ENCODE data around the gene SHISA5. TPM values are rescaled to one million over a fixed set of nuclear protein-coding genes. Genes with fewer than 3 reads are reported as not detected.
"Not testable (repeated sequence)": the region's sequence is repeated elsewhere in the genome, so short reads cannot be mapped to it uniquely, and the experiment has no call there.

Gene SHISA5
- total RNA-seq, 1 experiment from 2014 or later = 195 TPM

DNA sequence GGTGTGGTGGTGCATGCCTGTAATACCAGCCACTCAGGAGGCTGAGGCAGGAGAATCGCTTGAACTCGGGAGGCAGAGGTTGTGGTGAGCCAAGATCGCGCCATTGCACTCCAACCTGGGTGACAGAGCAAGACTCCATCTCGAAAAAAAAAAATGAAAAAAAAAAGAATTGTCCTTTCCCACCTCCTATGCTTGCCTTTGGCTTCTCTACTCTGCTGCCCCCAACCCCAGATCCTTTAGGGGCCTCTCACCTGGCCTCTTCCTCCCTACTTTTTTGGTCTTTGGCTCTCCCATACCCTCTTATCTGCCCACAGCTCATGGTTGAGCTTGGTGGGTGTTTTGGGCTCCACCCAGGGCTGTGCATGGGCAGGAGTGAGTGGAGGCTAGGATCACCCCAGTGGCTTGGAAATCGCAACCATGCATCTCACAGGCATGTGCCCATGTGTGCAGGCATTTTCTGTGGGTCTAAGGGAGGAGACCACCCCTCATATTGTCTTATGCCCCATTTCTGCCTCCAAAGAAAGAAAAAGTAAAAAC is 2.1 kb upstream of the SHISA5 start:
- no peaks in the 10 kb centered on the region for H3K36me3 ChIP-seq (replicated peaks; ENCODE audit: control insufficient read depth, insufficient read depth, low read length)
- H3K27me3 ChIP-seq (ENCODE audit: control insufficient read depth, insufficient read depth, low read length) = peaks cover 2% of the 10 kb centered on the region; the same call in 1 of the 2 replicates
- H3K4me3 ChIP-seq (ENCODE audit: insufficient read depth, low read depth, low read length) = no peak overlapping the region
- no peak for DNase-seq

DNA sequence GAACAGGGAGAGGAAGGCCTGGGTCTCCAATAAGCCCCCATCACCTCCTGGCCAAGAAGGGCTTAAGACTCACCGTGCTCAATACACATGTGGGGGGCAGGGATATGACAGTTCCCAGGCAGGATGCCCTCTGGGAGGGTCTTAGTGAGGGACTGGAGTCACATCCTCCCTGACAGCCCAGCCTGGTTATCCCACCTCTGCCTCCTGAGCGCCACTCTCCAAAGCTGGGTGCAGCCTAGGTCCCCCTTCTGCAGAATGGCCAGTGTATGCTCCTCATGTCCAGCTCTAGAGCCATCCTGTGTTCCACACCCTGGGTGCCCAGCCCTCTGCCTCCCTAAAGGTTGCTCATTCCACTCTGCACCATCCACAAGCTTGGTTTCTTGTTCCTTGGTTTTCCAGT is 1.2 kb upstream of the SHISA5 start:
- Histone ChIP-seq H3K27me3 (ENCODE audit: control insufficient read depth, insufficient read depth, low read length) (peaks cover 2% of the 10 kb centered on the region; the same call in 1 of the 2 replicates), H3K4me3 (ENCODE audit: insufficient read depth, low read depth, low read length) (no peak overlapping the region), H3K36me3 (replicated peaks; ENCODE audit: control insufficient read depth, insufficient read depth, low read length) (no peaks in the 10 kb centered on the region)
- DNase-seq = no peak

DNA sequence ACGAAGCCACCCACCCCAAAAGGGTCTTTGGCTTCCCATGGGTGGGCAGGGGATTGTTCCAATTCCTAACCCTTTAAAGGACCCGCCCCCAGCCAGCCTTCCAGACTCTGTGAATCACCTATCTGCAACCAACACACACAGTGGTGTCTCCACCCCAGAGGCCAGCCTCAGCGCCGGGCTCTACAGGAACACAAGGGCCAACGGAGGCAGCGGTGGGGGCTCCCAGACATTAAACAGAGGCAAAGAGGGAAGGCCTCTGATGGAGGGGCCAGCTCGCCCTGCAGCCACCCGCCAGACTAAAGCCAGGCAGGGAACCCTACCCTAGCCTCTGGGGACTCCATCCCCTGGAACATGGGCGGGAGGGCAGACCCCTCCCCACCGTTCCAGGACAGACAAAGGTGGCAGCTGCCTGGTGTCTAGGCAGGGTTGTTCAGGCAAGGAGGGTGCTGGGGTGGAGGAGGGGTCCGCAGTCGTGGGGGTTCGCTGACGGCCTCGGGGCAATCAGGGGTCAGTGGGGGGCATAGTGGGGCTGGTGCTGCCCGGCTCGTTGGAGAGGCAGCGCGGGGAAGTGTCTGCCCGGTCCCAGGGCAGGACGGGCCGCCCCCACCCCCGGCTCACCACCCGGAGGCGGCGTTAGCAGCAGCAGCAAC is 448 bp downstream of the SHISA5 start:
- peak; percentile 74 for DNase-seq
- no peaks in the 10 kb centered on the region for H3K36me3 ChIP-seq (replicated peaks; ENCODE audit: control insufficient read depth, insufficient read depth, low read length)

DNA sequence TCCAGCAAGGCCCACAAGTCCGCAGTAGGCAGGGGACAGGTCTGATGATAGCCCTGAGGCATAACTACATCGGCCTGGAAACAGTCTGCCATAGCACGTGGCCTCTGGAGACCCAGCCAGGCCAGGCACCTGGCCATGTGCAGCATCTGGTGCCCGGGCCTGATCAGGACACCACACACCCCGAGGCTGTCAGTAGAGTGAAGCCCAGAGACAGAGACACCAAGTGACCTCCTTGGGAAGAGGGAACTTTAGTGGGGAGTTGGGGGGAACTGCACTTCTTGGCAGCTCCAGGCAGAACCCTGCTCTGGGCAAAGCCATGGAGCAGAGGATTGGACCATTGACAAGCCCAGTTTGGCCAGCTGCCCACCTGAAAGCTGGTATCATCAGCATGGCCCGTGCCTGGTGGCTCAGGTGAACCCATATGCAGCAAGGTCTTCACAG is 1.2 kb downstream of the SHISA5 start:
- DNase-seq = no peak
- Histone ChIP-seq H3K4me3 (ENCODE audit: insufficient read depth, low read depth, low read length) (no peak overlapping the region), H3K27me3 (ENCODE audit: control insufficient read depth, insufficient read depth, low read length) (peaks cover 2% of the 10 kb centered on the region; the same call in 1 of the 2 replicates), H3K36me3 (replicated peaks; ENCODE audit: control insufficient read depth, insufficient read depth, low read length) (no peaks in the 10 kb centered on the region; the same call in 1 of the 2 replicates)

More for the DNA sequence above, 448 bp downstream of the SHISA5 start:
- Histone ChIP-seq H3K27me3 (ENCODE audit: control insufficient read depth, insufficient read depth, low read length) (peaks cover 2% of the 10 kb centered on the region; the same call in 1 of the 2 replicates), H3K4me3 (ENCODE audit: insufficient read depth, low read depth, low read length) (peak overlapping the region; percentile 71)

DNA sequence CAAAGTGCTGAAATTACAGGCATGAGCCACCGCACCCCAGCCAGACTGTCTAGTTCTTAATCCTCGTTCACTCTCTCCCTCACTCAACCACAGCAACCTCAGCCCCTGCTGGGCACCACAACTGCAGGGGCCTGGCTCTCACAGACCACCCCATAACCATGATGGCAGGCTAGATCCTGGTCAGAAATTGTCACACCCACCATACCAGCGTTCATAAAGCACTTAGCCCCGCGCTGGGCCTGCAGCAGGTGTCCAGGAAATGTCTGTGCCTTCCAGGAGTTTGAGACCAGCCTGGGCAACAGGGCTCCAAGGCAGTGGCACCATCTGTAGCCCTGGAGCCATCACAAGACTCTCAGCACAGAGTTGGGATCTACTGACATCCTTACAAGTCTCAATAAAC is 1.9 kb downstream of the SHISA5 start:
- Histone ChIP-seq H3K4me3 (ENCODE audit: insufficient read depth, low read depth, low read length) (no peak overlapping the region), H3K36me3 (replicated peaks; ENCODE audit: control insufficient read depth, insufficient read depth, low read length) (no peaks in the 10 kb centered on the region; the same call in 1 of the 2 replicates), H3K27me3 (ENCODE audit: control insufficient read depth, insufficient read depth, low read length) (peaks cover 2% of the 10 kb centered on the region; the same call in 1 of the 2 replicates)
- no peak for DNase-seq

DNA sequence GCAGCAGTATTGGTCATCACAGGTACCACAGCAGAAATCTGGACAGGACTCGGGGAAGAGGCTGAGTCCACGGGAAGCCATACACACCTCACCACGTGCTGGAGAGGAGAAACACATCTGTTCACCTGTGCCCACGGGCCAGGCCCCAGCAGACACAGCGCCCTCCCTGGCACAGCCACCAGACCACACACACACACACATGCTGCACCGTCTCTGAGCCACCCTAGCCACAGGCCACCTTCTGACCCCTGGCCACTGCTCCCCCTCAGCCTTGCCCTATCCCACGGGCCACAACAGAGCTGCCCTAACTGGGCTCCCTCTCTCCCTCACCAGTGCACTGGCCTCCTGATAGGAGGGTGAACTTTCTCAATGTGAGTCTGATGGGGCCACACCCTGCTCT is 2.8 kb downstream of the SHISA5 start:
- Histone ChIP-seq H3K4me3 (ENCODE audit: insufficient read depth, low read depth, low read length) (no peak overlapping the region), H3K36me3 (replicated peaks; ENCODE audit: control insufficient read depth, insufficient read depth, low read length) (no peaks in the 10 kb centered on the region; the same call in 1 of the 2 replicates), H3K27me3 (ENCODE audit: control insufficient read depth, insufficient read depth, low read length) (peaks cover 2% of the 10 kb centered on the region; the same call in 1 of the 2 replicates)
- DNase-seq = no peak

DNA sequence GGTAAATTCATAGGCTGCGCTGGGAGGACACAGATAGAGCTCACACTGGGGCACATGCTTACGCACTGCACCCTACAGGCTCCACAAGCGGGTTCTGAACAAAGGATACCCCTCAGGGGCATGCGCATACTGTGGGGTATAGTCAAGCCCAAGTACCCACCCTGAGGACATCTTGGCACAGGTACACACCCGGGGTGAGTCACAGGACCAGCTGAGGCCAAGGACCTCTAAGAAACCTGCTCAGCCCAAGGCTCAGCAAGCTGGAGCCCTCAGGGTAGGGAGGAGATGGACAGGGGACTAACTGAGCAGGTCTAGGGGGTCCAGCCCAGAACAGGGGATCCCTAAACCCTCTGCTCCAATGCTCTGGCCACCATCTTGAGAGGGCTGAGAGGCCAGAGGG is 3.3 kb downstream of the SHISA5 start:
- Histone ChIP-seq H3K4me3 (ENCODE audit: insufficient read depth, low read depth, low read length) (no peak overlapping the region), H3K36me3 (replicated peaks; ENCODE audit: control insufficient read depth, insufficient read depth, low read length) (no peaks in the 10 kb centered on the region; the same call in 1 of the 2 replicates), H3K27me3 (ENCODE audit: control insufficient read depth, insufficient read depth, low read length) (peaks cover 2% of the 10 kb centered on the region; the same call in 1 of the 2 replicates)
- no peak for DNase-seq

DNA sequence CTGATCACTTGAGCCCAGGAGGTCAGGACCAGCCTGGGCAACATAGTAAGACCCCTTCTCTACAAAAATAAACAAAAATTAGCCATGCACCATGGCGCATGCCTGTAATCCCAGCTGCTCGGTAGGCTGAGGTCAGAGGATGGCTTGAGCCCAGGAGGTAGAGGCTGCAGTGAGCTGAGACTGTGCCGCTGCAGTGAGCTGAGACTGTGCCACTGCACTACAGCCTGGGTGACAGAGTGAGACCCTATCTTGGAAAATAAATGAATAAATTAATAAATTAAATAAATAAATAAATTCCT is 10.8 kb downstream of the SHISA5 start:
- Histone ChIP-seq H3K36me3 (replicated peaks; ENCODE audit: control insufficient read depth, insufficient read depth, low read length) (no peaks in the 10 kb centered on the region; the same call in 1 of the 2 replicates), H3K4me3 (ENCODE audit: insufficient read depth, low read depth, low read length) (no peak overlapping the region), H3K27me3 (ENCODE audit: control insufficient read depth, insufficient read depth, low read length) (no peaks in the 10 kb centered on the region)
- DNase-seq = no peak

DNA sequence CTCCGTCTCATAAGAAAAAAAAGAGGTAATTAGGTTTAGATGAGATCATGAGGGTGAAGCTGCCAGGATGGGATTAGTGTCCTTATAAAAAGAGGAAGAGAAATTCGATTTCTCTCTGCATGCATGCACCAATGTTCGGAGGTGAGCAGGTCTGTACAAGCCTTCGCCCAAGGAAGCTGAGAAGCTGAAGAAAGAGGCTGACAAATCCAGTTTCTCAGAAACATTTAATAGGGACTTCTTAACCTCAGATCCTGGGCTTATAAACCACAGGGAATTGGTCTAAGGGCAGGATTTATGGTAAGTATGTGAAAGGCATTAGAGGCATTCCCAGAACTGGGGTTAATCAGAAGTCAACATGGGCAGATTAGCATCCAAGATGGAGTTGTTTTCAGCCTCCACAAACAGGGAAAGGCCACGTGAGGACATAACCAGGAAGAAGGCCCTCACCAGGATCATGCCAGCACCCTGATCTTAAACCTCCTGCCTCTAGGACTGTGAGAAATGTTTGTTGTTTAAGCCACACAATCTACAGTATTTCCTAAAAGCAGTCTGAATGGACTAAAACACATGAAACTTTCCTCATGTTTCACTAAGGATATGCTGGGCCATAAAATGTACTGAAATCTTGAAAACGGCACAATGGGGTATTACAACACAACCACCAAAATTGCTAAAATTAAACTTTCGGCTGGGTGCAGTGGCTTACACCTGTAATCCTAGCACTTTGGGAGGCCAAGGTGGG is 11.3 kb downstream of the SHISA5 start:
- no peaks in the 10 kb centered on the region for H3K27me3 ChIP-seq (ENCODE audit: control insufficient read depth, insufficient read depth, low read length)
- no peak for DNase-seq
- H3K4me3 ChIP-seq (ENCODE audit: insufficient read depth, low read depth, low read length) = no peak overlapping the region
- no peaks in the 10 kb centered on the region for H3K36me3 ChIP-seq (replicated peaks; ENCODE audit: control insufficient read depth, insufficient read depth, low read length)

DNA sequence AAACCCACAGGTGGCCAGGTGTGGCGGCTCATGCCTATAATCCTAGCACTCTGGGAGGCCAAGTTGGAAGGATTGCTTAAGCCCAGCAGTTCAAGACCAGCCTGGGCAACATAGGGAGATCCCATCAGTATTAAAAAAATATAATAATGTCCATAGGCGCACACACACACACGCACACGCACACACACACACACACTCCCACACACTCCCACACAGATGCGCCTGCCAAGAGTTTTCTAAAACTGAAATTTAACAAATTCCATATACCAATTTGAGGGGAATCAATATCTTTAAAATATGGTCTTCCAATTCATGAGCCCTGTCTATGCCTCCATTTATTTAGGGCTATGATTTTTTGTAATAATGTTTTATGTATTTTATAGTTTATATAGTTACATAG is 17.0 kb downstream of the SHISA5 start:
- DNase-seq = no peak
- no peak overlapping the region for H3K4me3 ChIP-seq (ENCODE audit: insufficient read depth, low read depth, low read length)
- H3K36me3 ChIP-seq (replicated peaks; ENCODE audit: control insufficient read depth, insufficient read depth, low read length) = no peaks in the 10 kb centered on the region; the same call in 1 of the 2 replicates
- H3K27me3 ChIP-seq (ENCODE audit: control insufficient read depth, insufficient read depth, low read length) = no peaks in the 10 kb centered on the region

DNA sequence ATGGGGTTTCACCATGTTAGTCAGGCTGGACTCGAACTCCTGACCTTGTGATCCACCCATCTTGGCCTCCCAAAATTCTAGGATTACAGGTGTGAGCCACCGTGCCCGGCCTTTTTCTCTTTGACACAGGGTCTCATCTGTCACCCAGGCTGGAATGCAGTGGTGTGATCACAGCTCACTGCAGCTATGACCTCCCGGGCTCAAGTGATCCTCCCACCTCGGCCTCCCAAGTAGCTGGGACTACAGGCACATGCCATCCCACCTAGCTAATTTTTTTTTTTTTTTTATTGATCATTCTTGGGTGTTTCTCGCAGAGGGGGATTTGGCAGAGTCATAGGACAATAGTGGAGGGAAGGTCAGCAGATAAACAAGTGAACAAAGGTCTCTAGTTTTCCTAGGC is 21.2 kb downstream of the SHISA5 start:
- not testable (repeated sequence) for H3K4me3 ChIP-seq (ENCODE audit: insufficient read depth, low read depth, low read length); H3K27me3 ChIP-seq (ENCODE audit: control insufficient read depth, insufficient read depth, low read length); H3K36me3 ChIP-seq (replicated peaks; ENCODE audit: control insufficient read depth, insufficient read depth, low read length); DNase-seq

DNA sequence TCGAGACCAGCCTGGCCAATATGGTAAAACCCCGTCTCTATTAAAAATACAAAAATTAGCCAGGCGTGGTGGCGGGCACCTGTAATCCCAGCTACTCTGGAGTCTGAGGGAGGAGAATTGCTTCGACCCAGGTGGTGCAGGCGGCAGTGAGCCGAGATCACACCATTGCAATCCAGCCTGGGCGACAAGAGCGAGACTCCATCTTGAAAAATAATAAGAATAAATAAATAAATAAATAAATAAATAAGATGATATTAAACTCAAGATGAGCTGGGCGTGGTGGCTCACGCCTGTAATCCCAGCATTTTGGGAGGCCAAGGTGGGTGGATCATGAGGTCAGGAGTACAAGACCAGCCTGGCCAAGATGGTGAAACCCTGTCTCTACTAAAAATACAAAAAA is 23.1 kb downstream of the SHISA5 start:
- not testable (repeated sequence) for DNase-seq; H3K4me3 ChIP-seq (ENCODE audit: insufficient read depth, low read depth, low read length); H3K36me3 ChIP-seq (replicated peaks; ENCODE audit: control insufficient read depth, insufficient read depth, low read length); H3K27me3 ChIP-seq (ENCODE audit: control insufficient read depth, insufficient read depth, low read length)

DNA sequence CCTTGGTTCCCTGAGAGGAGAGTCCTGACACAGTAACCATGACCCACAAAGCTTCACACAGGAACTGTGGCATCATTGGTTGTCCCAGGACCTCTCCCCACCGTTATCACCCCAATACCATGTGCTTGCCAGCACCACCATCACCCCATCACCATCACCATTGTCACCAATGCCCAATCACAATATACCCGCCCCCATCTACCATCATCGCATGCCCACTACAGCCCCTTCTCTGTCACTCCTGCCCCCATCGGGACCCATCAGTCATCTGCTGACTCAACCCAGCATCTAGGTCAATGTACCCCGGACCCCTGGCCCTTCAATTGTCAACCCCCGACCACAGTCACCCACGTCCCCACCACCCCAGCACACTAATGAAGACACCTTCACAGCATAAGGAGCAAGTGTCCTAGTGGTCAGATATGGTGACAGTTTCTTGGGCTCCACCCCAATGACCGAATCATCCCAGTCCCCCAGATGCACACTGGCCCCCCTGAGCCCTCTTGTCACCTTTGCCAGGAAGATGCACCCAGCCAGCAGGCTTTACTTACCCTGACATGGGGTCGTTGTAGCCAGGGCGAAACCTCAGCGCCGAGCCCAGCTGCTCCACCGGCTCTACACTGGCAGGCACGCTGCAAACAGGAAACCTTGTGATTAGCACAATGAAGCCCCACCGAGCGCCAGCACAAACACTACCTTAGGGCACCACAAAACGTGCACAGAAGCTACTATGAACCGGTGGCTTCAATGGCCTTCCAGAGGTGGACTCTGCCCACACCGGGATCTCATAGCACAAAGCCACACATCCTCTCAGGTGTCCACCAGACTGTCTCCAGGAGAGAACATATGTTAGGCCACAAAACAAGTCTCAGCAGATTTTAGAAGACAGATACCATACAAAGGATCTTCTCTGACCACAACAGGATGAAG is 25.1 kb downstream of the SHISA5 start:
- Histone ChIP-seq H3K36me3 (replicated peaks; ENCODE audit: control insufficient read depth, insufficient read depth, low read length) (no peaks in the 10 kb centered on the region), H3K27me3 (ENCODE audit: control insufficient read depth, insufficient read depth, low read length) (no peaks in the 10 kb centered on the region; the same call in 1 of the 2 replicates), H3K4me3 (ENCODE audit: insufficient read depth, low read depth, low read length) (no peak overlapping the region)
- no peak for DNase-seq

DNA sequence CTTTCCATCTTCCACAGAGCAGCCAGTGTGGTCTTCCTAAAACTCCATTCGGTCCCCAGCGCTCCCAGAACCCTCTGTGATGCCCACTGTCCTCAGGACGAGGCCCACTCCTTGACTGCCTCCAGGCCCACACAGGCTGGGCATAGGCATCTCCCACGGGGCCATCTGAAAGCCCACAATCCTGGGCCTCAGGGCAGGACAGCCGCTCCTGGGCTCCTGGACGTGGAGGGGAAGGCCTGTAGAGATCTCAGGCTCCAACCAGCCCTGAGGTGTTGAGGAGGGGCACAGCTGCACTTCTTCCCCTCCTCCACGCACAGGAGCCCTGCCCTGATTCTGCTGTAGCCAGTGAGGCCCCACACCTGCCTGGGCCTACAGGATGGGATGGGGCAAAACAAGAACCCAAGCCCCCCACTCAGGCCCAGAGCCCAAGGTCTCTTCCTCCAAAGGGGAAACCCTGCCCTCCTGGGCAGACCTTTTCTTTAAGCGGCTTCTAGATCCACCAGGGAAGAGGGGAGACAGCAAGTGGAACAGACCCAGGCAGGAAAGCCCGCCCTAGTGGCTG is 25.9 kb downstream of the SHISA5 start:
- H3K36me3 ChIP-seq (replicated peaks; ENCODE audit: control insufficient read depth, insufficient read depth, low read length) = no peaks in the 10 kb centered on the region
- DNase-seq = no peak
- no peaks in the 10 kb centered on the region; the same call in 1 of the 2 replicates for H3K27me3 ChIP-seq (ENCODE audit: control insufficient read depth, insufficient read depth, low read length)
- H3K4me3 ChIP-seq (ENCODE audit: insufficient read depth, low read depth, low read length) = no peak overlapping the region

Measured in H7 (cell line).